Stimulated activated CD4-positive, alpha-beta T cell treated with anti-CD3 and anti-CD28 coated beads, Interleukin-2, amount 100 ng/mL, for 24 hours (primary cell): ENCODE measurements around the gene AGAP3.

ENCODE experiments used
- DNase-seq, 2 donors: peaks; one replicate each; pipeline ENCODE4 v3.0.0-alpha.2; 2020

AGAP3 gene

GRCh38 chr7:151189038-151189437 is 102.8 kb downstream of the AGAP3 start:
- DNase-seq = no peak

- DNase-seq = no peak
Measured at GRCh38 chr7:151191544-151191943, 105.3 kb downstream of the AGAP3 start.

GRCh38 chr7:151192002-151192539 is 105.8 kb downstream of the AGAP3 start:
- DNase-seq = no peak

- DNase-seq = no peak
Measured at GRCh38 chr7:151193203-151193978, 107.1 kb downstream of the AGAP3 start.
